IMR-90 (cell line): ENCODE results near the gene MYH11. TPM values are rescaled to one million over a fixed set of nuclear protein-coding genes. Genes with fewer than 3 reads are reported as not detected.

Experiments
- ATAC-seq: fragments of 200-7000 bp; cut with Tn5 transposase; 2 replicates; pipeline ENCODE4 v1.9.1; 2020; ENCODE audit warnings: low read depth, mild to moderate bottlenecking, moderate library complexity
- BruUV-seq: library from RNA; stranded (reverse); fragments of 400-500 nt; replicated peaks from 2 replicates; lab custom pipeline; 2021; lab: Mats Ljungman, UMichigan
- CTCF ChIA-PET: fragments of 300-600 bp; formaldehyde crosslinking; extraction: SDS; loops from one replicate; lab custom pipeline; 2021; ENCODE audit warnings: antibody characterized with exemption; lab: Yijun Ruan, JAX
- POLR2A ChIA-PET: fragments of 300-600 bp; sonication (Branson Sonifier 250); formaldehyde crosslinking; loops from one replicate; lab custom pipeline; 2022; ENCODE audit warnings: antibody characterized with exemption; ENCODE audit not compliant: unreplicated experiment; lab: Charles Lee
- DNase-seq: peaks from one replicate; pipeline ENCODE4 v3.0.0; 2013
- H2AFZ ChIP-seq: replicated peaks from 2 replicates; pipeline ENCODE3; 2013; ENCODE audit warnings: low read length, mild to moderate bottlenecking; ENCODE audit not compliant: poor library complexity
- H2AK5ac ChIP-seq: 2 replicates; pipeline ENCODE4 v1.6.1; 2013; ENCODE audit warnings: low read depth, low read length, inconsistent platforms
- H2AK9ac ChIP-seq: replicated peaks from 2 replicates; pipeline ENCODE3; 2013; ENCODE audit warnings: mild to moderate bottlenecking, low read depth, low read length, moderate library complexity; ENCODE audit not compliant: poor library complexity
- H2BK120ac ChIP-seq: 2 replicates; pipeline ENCODE4 v1.6.1; 2013; ENCODE audit warnings: low read depth, low read length, inconsistent platforms
- H2BK15ac ChIP-seq: 3 replicates; pipeline ENCODE4 v1.6.1; 2013; ENCODE audit warnings: low read depth, low read length, inconsistent platforms
- H2BK20ac ChIP-seq: 2 replicates; pipeline ENCODE4 v1.6.1; 2013; ENCODE audit warnings: low read depth, mild to moderate bottlenecking, inconsistent platforms, low read length, moderate library complexity
- H2BK5ac ChIP-seq: 2 replicates; pipeline ENCODE4 v1.6.1; 2013; ENCODE audit warnings: mild to moderate bottlenecking, low read depth, low read length, inconsistent platforms; ENCODE audit not compliant: poor library complexity, severe bottlenecking
- H3K14ac ChIP-seq: replicated peaks from 2 replicates; pipeline ENCODE4 v1.6.1; 2013; ENCODE audit warnings: low read depth, low read length, inconsistent platforms
- H3K18ac ChIP-seq: 2 replicates; pipeline ENCODE4 v1.6.1; 2013; ENCODE audit warnings: low read depth, low read length, control low read depth
- H3K23ac ChIP-seq: 2 replicates; pipeline ENCODE4 v1.6.1; 2013; ENCODE audit warnings: low read depth, low read length, inconsistent platforms
- H3K27ac ChIP-seq: 2 replicates; pipeline ENCODE4 v1.5.1; 2013; ENCODE audit warnings: mild to moderate bottlenecking, control low read depth, low read length; ENCODE audit not compliant: insufficient read depth
- H3K27me3 ChIP-seq: 2 replicates; pipeline ENCODE4 v1.6.1; 2013; ENCODE audit warnings: low read length; ENCODE audit not compliant: control insufficient read depth, insufficient read depth
- H3K36me3 ChIP-seq: 2 replicates; pipeline ENCODE4 v1.6.1; 2013; ENCODE audit warnings: low read length, mixed read lengths; ENCODE audit not compliant: control insufficient read depth, insufficient read depth
- H3K4ac ChIP-seq: 2 replicates; pipeline ENCODE4 v1.6.1; 2013; ENCODE audit warnings: low read depth, low read length, inconsistent platforms
- H3K4me1 ChIP-seq: 2 replicates; pipeline ENCODE4 v1.6.1; 2013; ENCODE audit warnings: low read length, mixed read lengths; ENCODE audit not compliant: control insufficient read depth, insufficient read depth
- H3K4me2 ChIP-seq: 2 replicates; pipeline ENCODE4 v1.6.1; 2013; ENCODE audit warnings: low read depth, mild to moderate bottlenecking, control low read depth, low read length, moderate library complexity
- H3K4me3 ChIP-seq: 2 replicates; pipeline ENCODE4 v1.5.1; 2013; ENCODE audit warnings: low read depth, mild to moderate bottlenecking, control low read depth, low read length, moderate library complexity; ENCODE audit not compliant: insufficient read depth
- H3K56ac ChIP-seq: 2 replicates; pipeline ENCODE4 v1.6.1; 2013; ENCODE audit warnings: low read length, inconsistent platforms; ENCODE audit not compliant: insufficient read depth; ENCODE audit errors: extremely low read depth
- H3K79me1 ChIP-seq, 2 experiments: 2 replicates each; pipeline ENCODE4 v1.6.1; 2013; ENCODE audit warnings: low read length in 2 of 2, inconsistent platforms in 1 of 2, low read depth in 1 of 2
- H3K9ac ChIP-seq: 2 replicates; pipeline ENCODE4 v1.6.1; 2013; ENCODE audit warnings: low read depth, low read length, control low read depth
- H3K9me1 ChIP-seq: 2 replicates; pipeline ENCODE4 v1.6.1; 2013; ENCODE audit warnings: low read length, inconsistent platforms; ENCODE audit not compliant: insufficient read depth
- H3K9me3 ChIP-seq: 2 replicates; pipeline ENCODE4 v1.6.1; 2013; ENCODE audit warnings: low read length; ENCODE audit not compliant: control insufficient read depth, insufficient read depth
- H4K20me1 ChIP-seq: 2 replicates; pipeline ENCODE4 v1.6.1; 2013; ENCODE audit warnings: low read length, inconsistent platforms; ENCODE audit not compliant: insufficient read depth
- H4K5ac ChIP-seq: 2 replicates; pipeline ENCODE4 v1.6.1; 2013; ENCODE audit warnings: mild to moderate bottlenecking, low read depth, low read length, control low read depth
- H4K8ac ChIP-seq, 2 experiments: 2 replicates each; pipeline ENCODE4 v1.6.1; 2013; ENCODE audit warnings: low read depth in 2 of 2, low read length in 2 of 2, control low read depth in 1 of 2, inconsistent platforms in 1 of 2
- H4K91ac ChIP-seq: 2 replicates; pipeline ENCODE4 v1.6.1; 2013; ENCODE audit warnings: low read depth, low read length, inconsistent platforms; ENCODE audit not compliant: insufficient read depth
- BHLHE40 ChIP-seq: fragments of 150-350 bp; IDR thresholded peaks from 2 replicates; pipeline ENCODE4 v1.6.1; 2016; ENCODE audit warnings: mild to moderate bottlenecking, low read depth, low read length
- CEBPB ChIP-seq: IDR thresholded peaks from 2 replicates; pipeline ENCODE4 v1.6.1; 2012; ENCODE audit warnings: low read depth, low read length, improper control_type of control experiment
- CHD1 ChIP-seq: IDR thresholded peaks from 2 replicates; pipeline ENCODE4 v1.6.1; 2012; ENCODE audit warnings: low read depth, low read length, improper control_type of control experiment
- FOS ChIP-seq: fragments of 150-350 bp; IDR thresholded peaks from 2 replicates; pipeline ENCODE4 v1.6.1; 2016; ENCODE audit warnings: low read depth, low read length
- MAFK ChIP-seq: IDR thresholded peaks from 2 replicates; pipeline ENCODE4 v1.6.1; 2012; ENCODE audit warnings: low read depth, low read length, improper control_type of control experiment
- MAZ ChIP-seq: IDR thresholded peaks from 2 replicates; pipeline ENCODE4 v1.6.1; 2012; ENCODE audit warnings: low read depth, mild to moderate bottlenecking, low read length, improper control_type of control experiment, moderate library complexity, borderline replicate concordance
- MXI1 ChIP-seq: IDR thresholded peaks from 2 replicates; pipeline ENCODE4 v1.6.1; 2012; ENCODE audit warnings: low read depth, mild to moderate bottlenecking, low read length, moderate library complexity, borderline replicate concordance
- NFE2L2 ChIP-seq: fragments of 150-350 bp; IDR thresholded peaks from 2 replicates; pipeline ENCODE4 v1.6.1; 2016; ENCODE audit warnings: low read depth, mild to moderate bottlenecking, low read length
- POLR2A ChIP-seq: IDR thresholded peaks from 2 replicates; pipeline ENCODE4 v1.6.1; 2012; ENCODE audit warnings: mild to moderate bottlenecking, low read depth, low read length
- RAD21 ChIP-seq: IDR thresholded peaks from 2 replicates; pipeline ENCODE4 v1.6.1; 2012; ENCODE audit warnings: low read length, improper control_type of control experiment
- RCOR1 ChIP-seq: IDR thresholded peaks from 2 replicates; pipeline ENCODE4 v1.6.1; 2012; ENCODE audit warnings: mild to moderate bottlenecking, low read length, improper control_type of control experiment; ENCODE audit not compliant: insufficient replicate concordance
- RFX5 ChIP-seq: IDR thresholded peaks from 2 replicates; pipeline ENCODE4 v1.8.0; 2012; ENCODE audit warnings: low read depth, mild to moderate bottlenecking, low read length, moderate library complexity
- USF2 ChIP-seq: fragments of 150-350 bp; IDR thresholded peaks from 2 replicates; pipeline ENCODE4 v1.6.1; 2017; ENCODE audit warnings: mild to moderate bottlenecking, antibody characterized with exemption, low read length, low read depth
- WGBS, 2 experiments: methylation state at CpG; one replicate each; pipeline versions ENCODE4 v1.1.5 to v1.1.7; 2013; ENCODE audit warnings: missing lambda C conversion rate in 2 of 2; ENCODE audit not compliant: insufficient read length in 1 of 2; ENCODE audit errors: extremely low coverage in 2 of 2; 5-methylcytosine and 5-hydroxymethylcytosine counted together
- dilution Hi-C: fragments of 300-500 bp; cut with HindIII; formaldehyde crosslinking; loops from one replicate; pipeline ENCODE4 v1.14.3; 2018; ENCODE audit warnings: low sequenced_read_pairs; ENCODE audit not compliant: unreplicated experiment
- in situ Hi-C: fragments of 300-500 bp; cut with MboI; formaldehyde crosslinking; loops from 3 replicates; pipeline ENCODE4 v1.14.3; 2019; ENCODE audit warnings: low sequenced_read_pairs, inconsistent platforms, mixed read lengths
- intact Hi-C: fragments of 100-400 bp; cut with micrococcal nuclease; formaldehyde crosslinking; loops from 2 replicates; pipeline ENCODE4 v1.10.0; 2022
- polyA plus RNA-seq, 3 experiments: library from polyadenylated mRNA; depleted of rRNA; stranded (reverse); fragments of >200 nt; gene quantifications; 2 replicates each; pipeline ENCODE4 v1.2.3, GENCODE V29; 2012; ENCODE audit warnings: low replicate concordance in 1 of 3
- total RNA-seq: library from RNA; depleted of rRNA; stranded (reverse); fragments of >200 nt; gene quantifications from 2 replicates; pipeline ENCODE4 v1.2.3, GENCODE V29; 2012

Gene MYH11
- total and polyA plus RNA-seq, 2 of the 4 experiments (the other 2 are of a cell fraction), result under 0.01 to 0.12 TPM

- POLR2A ChIA-PET, result no interaction called here
- no peak for TF ChIP-seq POLR2A
- TF ChIP-seq RCOR1, result no peak
- no peak for TF ChIP-seq MAFK
- TF ChIP-seq CHD1, result no peak
- no peak for TF ChIP-seq BHLHE40
- TF ChIP-seq RAD21, result no peak
- TF ChIP-seq USF2, result no peak
- no peak for TF ChIP-seq MAZ
- no peak for TF ChIP-seq RFX5
- no peak for TF ChIP-seq MXI1
- no peak for TF ChIP-seq NFE2L2
- TF ChIP-seq FOS, result no peak
- no peak for TF ChIP-seq CEBPB
- in situ Hi-C loops, result no loop called here
- Histone ChIP-seq H3K4ac (no peak overlapping the region), H3K9me3 (peaks cover 5% of the 10 kb centered on the region), H3K4me3 (no peak overlapping the region), H3K27ac (peak overlapping the region; percentile 21; the same call in 1 of the 2 replicates), H2AK5ac (peak overlapping the region; percentile 11; the same call in 1 of the 2 replicates), H3K79me1 (no peaks in the 10 kb centered on the region), H3K23ac (no peak overlapping the region), H2AK9ac (no peak overlapping the region), H3K56ac (no peak overlapping the region), H2BK20ac (no peak overlapping the region), H4K5ac (peak overlapping the region; percentile 70), H2BK15ac (no peak overlapping the region), H3K36me3 (no peaks in the 10 kb centered on the region), H3K9ac (peak overlapping the region; percentile 8; the same call in 1 of the 2 replicates), H4K20me1 (no peaks in the 10 kb centered on the region), H2BK120ac (no peak overlapping the region; the same call in 1 of the 2 replicates), H3K4me2 (no peak overlapping the region), H3K18ac (peak overlapping the region; percentile 86), H4K91ac (peak overlapping the region; percentile 3; the same call in 1 of the 2 replicates), H3K27me3 (peaks cover 3% of the 10 kb centered on the region; the same call in 1 of the 2 replicates), H4K8ac (peak overlapping the region in 1 of 2 experiments; percentile 11; a peak in 1 of 4 replicates), H3K14ac (no peak overlapping the region), H3K4me1 (peaks cover 16% of the 10 kb centered on the region), H3K9me1 (no peaks in the 10 kb centered on the region; the same call in 1 of the 2 replicates), H2BK5ac (no peak overlapping the region), H2AFZ (no peak overlapping the region)
- no TSS peak for BruUV-seq
- ATAC-seq (no peak), DNase-seq (no peak)
- CTCF ChIA-PET, result no interaction called here
- intact Hi-C loops, result no loop called here
- WGBS, 2 experiments, result 60% methylated on average over 1 of the region's 8 CpGs; no CpG with 5 or more reads in 1 of the 2 experiments
- dilution Hi-C loops, result no loop called here
Measured at GRCh38 chr16:15808071-15808470, 48.8 kb downstream of the MYH11 start.
